T-cell (primary cell): ENCODE data around the gene PNRC1. TPM values are rescaled to one million over a fixed set of nuclear protein-coding genes. Genes with fewer than 3 reads are reported as not detected.

Source experiments
- ATAC-seq, 4 experiments: fragments of 200-7000 bp in 3 of 4; fragments of 150-1000 bp in 1 of 4; cut with Tn5 transposase; replicated peaks in 1 of 4; 1 replicate in 3 of 4; 2 replicates in 1 of 4; pipeline ENCODE4 v1.10.0; 2021; ENCODE audit warnings: moderate library complexity in 3 of 4, mild to moderate bottlenecking in 2 of 4, moderate number of reproducible peaks in 1 of 4
- CTCF ChIA-PET, 2 donors: fragments of 300-600 bp; sonication (Branson Sonifier 250); formaldehyde crosslinking; loops; one replicate each; lab custom pipeline; 2022; ENCODE audit warnings: antibody characterized with exemption in 2 of 2; lab: Charles Lee
- POLR2A ChIA-PET, 2 donors: fragments of 300-600 bp; sonication (Branson Sonifier 250); formaldehyde crosslinking; loops; one replicate each; lab custom pipeline; 2022; ENCODE audit warnings: antibody characterized with exemption in 2 of 2; lab: Charles Lee
- DNase-seq, 35 experiments: peaks; one replicate each; pipeline versions ENCODE4 v3.0.0 to v3.0.0-alpha.2; 2013 to 2023
- H3K27ac ChIP-seq: one replicate; pipeline ENCODE4 v1.5.1; 2013; ENCODE audit warnings: low read length
- H3K27me3 ChIP-seq, 2 experiments: replicated peaks in 1 of 2; 1 replicate in 1 of 2; 2 replicates in 1 of 2; pipeline versions ENCODE4 v1.6.1 to v1.7.0; 2013; ENCODE audit warnings: low read length in 1 of 2, mixed read lengths in 1 of 2; ENCODE audit not compliant: control insufficient read depth in 2 of 2, insufficient read depth in 2 of 2; ENCODE audit errors: extremely low read depth in 1 of 2
- H3K36me3 ChIP-seq, 2 donors: 1 replicate in 1 of 2; 2 replicates in 1 of 2; pipeline versions ENCODE4 v1.6.1 to v1.7.0; 2013; ENCODE audit warnings: low read length in 1 of 2; ENCODE audit not compliant: control insufficient read depth in 2 of 2, insufficient read depth in 1 of 2; ENCODE audit errors: extremely low read depth in 1 of 2
- H3K4me1 ChIP-seq, 2 experiments: 1 replicate in 1 of 2; 2 replicates in 1 of 2; pipeline versions ENCODE4 v1.6.1 to v1.7.0; 2013; ENCODE audit warnings: low read length in 2 of 2, mixed read lengths in 1 of 2; ENCODE audit not compliant: insufficient read depth in 2 of 2, control insufficient read depth in 1 of 2; ENCODE audit errors: extremely low read depth in 1 of 2
- H3K4me3 ChIP-seq, 2 donors: 1 replicate in 1 of 2; 2 replicates in 1 of 2; pipeline versions ENCODE4 v1.5.1 to v1.7.0; 2013; ENCODE audit warnings: mild to moderate bottlenecking in 2 of 2, low read length in 1 of 2, moderate library complexity in 1 of 2; ENCODE audit not compliant: control insufficient read depth in 1 of 2; ENCODE audit errors: extremely low read depth in 1 of 2
- H3K9me3 ChIP-seq: 2 replicates; pipeline ENCODE4 v1.7.0; 2013
- H3K27ac Mint-ChIP-seq, 2 donors: one replicate each; pipeline ENCODE4 v1.8.0; 2020 to 2021; ENCODE audit warnings: mild to moderate bottlenecking in 2 of 2, mixed read lengths in 2 of 2
- H3K27me3 Mint-ChIP-seq, 2 donors: one replicate each; pipeline ENCODE4 v1.8.0; 2021 to 2022; ENCODE audit warnings: mixed read lengths in 2 of 2
- H3K36me3 Mint-ChIP-seq: one replicate; pipeline ENCODE4 v1.8.0; 2021; ENCODE audit warnings: mixed read lengths
- H3K4me1 Mint-ChIP-seq, 3 donors: one replicate each; pipeline ENCODE4 v1.8.0; 2020 to 2022; ENCODE audit warnings: mixed read lengths in 3 of 3, mild to moderate bottlenecking in 1 of 3
- H3K4me3 Mint-ChIP-seq, 3 donors: one replicate each; pipeline ENCODE4 v1.8.0; 2020 to 2022; ENCODE audit warnings: mild to moderate bottlenecking in 3 of 3, mixed read lengths in 3 of 3, moderate library complexity in 3 of 3
- H3K9me3 Mint-ChIP-seq, 3 donors: one replicate each; pipeline ENCODE4 v1.8.0; 2020 to 2022; ENCODE audit warnings: mixed read lengths in 3 of 3
- WGBS: methylation state at CpG from one replicate; pipeline ENCODE4 v1.1.5; 2013; ENCODE audit warnings: missing lambda C conversion rate; ENCODE audit not compliant: insufficient coverage; 5-methylcytosine and 5-hydroxymethylcytosine counted together
- total RNA-seq, 35 experiments: library from RNA in 6 of 35; stranded (reverse) in 6 of 35; fragments of 120-200 nt in 1 of 35; gene quantifications; one replicate each; pipeline versions ENCODE4 v1.2.1 to v1.2.4 and lab custom pipeline; 2013 to 2026

The PNRC1 gene
- total RNA-seq, 5 donors from 2014 or later (not counting 1 experiment from before 2014, with no cell fraction given) = 421 to 792 (median 481) TPM

DNA sequence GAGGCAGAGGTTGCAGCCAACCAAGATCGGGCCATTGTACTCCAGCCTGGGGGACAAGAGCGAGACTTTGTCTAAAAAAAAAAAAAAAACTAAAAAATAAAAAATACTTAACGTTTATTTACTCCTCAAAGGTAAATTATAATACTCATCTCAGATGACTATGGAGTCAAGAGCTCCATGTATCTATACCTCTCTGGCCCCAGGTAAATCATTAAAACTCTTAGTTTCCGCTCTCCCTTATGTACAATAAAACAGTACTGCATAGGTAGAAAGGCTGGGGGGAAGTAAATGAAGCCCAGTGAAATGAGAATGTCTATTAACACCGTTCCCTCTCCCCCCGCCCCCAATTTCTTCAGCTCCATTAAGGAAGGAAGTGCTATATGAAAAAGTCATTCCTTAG is 36.2 kb downstream of the PNRC1 start:
- ChIA-PET POLR2A (interaction anchor here (0.6 to 1.2 kb wide), 4 partner anchors 33 to 241 kb away, joined by 3 to 8 read pairs (median 4); partner anchors contain the start of gene PNRC1 (in 1 of the 2)), CTCF (no interaction called here)
- ATAC-seq = no peak
- Mint-ChIP-seq H3K4me3 (peak overlapping the region; percentile 75 to 91 (median 81)), H3K9me3 (no peaks in the 10 kb centered on the region), H3K36me3 (no peaks in the 10 kb centered on the region), H3K4me1 (peaks cover 6 to 10% (median 8%) of the 10 kb centered on the region in 3 donors), H3K27ac (no peak overlapping the region), H3K27me3 (peaks cover 3 to 6% of the 10 kb centered on the region in 2 donors)
- Histone ChIP-seq H3K27ac (no peak overlapping the region), H3K9me3 (no peaks in the 10 kb centered on the region), H3K27me3 (peaks cover 0 to 18% of the 10 kb centered on the region in 2 experiments), H3K4me3 (peak overlapping the region in 1 of 2 donors; percentile 77), H3K36me3 (no peaks in the 10 kb centered on the region), H3K4me1 (peaks cover 5 to 10% of the 10 kb centered on the region in 2 experiments)
- no peak for DNase-seq
- WGBS = no CpG with 5 or more reads among the region's 6 CpGs

- peaks cover 0 to 18% of the 10 kb centered on the region in 2 experiments for H3K27me3 ChIP-seq
- POLR2A ChIA-PET = interaction anchor here (0.6 to 1.2 kb wide), 7 partner anchors 34 to 1455 kb away, joined by 3 to 8 read pairs (median 4); partner anchors contain the start of gene PNRC1 (in 1 of the 2)
- H3K36me3 Mint-ChIP-seq = no peaks in the 10 kb centered on the region
- WGBS = under 1% methylated on average over 95 of the region's 106 CpGs
- H3K27ac ChIP-seq = no peak within 1 kb of the TSS
- H3K9me3 ChIP-seq = no peaks in the 10 kb centered on the region
- no peak within 1 kb of the TSS for H3K27ac Mint-ChIP-seq
- H3K27me3 Mint-ChIP-seq = peaks cover 3 to 6% of the 10 kb centered on the region in 2 donors
- peak within 1 kb of the TSS; percentile 75 to 91 (median 81) for H3K4me3 Mint-ChIP-seq
- H3K4me3 ChIP-seq = peak within 1 kb of the TSS; percentile 44 to 77
- H3K4me1 ChIP-seq = peaks cover 5 to 10% of the 10 kb centered on the region in 2 experiments
- CTCF ChIA-PET = interaction anchor here (0.5 to 0.9 kb wide), 2 partner anchors 32 to 1187 kb away, joined by 3 to 4 read pairs; no protein-coding TSS in a partner anchor
- H3K9me3 Mint-ChIP-seq = no peaks in the 10 kb centered on the region
- ATAC-seq (peak; percentile 78 to 89 (median 82)), DNase-seq (peak in 31 of 35 experiments; percentile 2 to 55 (median 13))
- no peaks in the 10 kb centered on the region for H3K36me3 ChIP-seq
- peaks cover 6 to 10% (median 8%) of the 10 kb centered on the region in 3 donors for H3K4me1 Mint-ChIP-seq
Measured at GRCh38 chr6:89117211-89118108, 36.9 kb downstream of the PNRC1 start, which contains the start of gene SRSF12. Gene SRSF12 (minus strand): TSS chr6:89118071. CDS start chr6:89117887, 184 bp downstream.

DNA sequence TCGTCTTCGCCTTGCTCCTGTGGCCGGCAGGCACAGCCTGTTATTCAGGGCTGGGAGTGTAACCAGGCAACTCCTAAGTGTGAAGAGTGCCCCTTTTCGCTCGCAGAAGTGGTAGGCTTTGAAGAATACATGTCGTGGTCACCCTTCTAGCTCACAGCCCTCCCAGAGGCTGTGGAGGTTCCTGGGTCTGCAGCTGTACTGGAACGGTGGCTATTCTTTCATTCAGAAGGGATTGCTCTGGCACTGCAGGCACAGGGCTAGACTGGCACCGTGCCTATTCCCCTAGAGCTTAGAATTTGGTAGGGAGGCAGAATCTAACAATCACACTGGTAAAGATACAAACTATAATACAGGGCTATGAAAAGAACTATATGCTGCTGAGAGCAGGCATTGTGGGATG is 38.4 kb downstream of the PNRC1 start:
- H3K4me3 Mint-ChIP-seq = peak overlapping the region; percentile 41 to 61 (median 60)
- H3K9me3 Mint-ChIP-seq = no peaks in the 10 kb centered on the region
- DNase-seq (no peak), ATAC-seq (no peak)
- H3K27ac ChIP-seq = no peak overlapping the region
- peaks cover 0 to 18% of the 10 kb centered on the region in 2 experiments for H3K27me3 ChIP-seq
- H3K36me3 ChIP-seq = no peaks in the 10 kb centered on the region
- H3K27me3 Mint-ChIP-seq = peaks cover 3 to 6% of the 10 kb centered on the region in 2 donors
- 87% methylated on average over 3 of the region's 8 CpGs for WGBS
- H3K4me1 ChIP-seq = peaks cover 5 to 10% of the 10 kb centered on the region in 2 experiments
- H3K36me3 Mint-ChIP-seq = no peaks in the 10 kb centered on the region
- no peaks in the 10 kb centered on the region for H3K9me3 ChIP-seq
- H3K27ac Mint-ChIP-seq = no peak overlapping the region
- H3K4me3 ChIP-seq = no peak overlapping the region
- H3K4me1 Mint-ChIP-seq = peaks cover 6 to 10% (median 8%) of the 10 kb centered on the region in 3 donors
- CTCF ChIA-PET = interaction anchor here in 1 of 2 donors (0.6 kb wide), 1 partner anchor 29 kb away, joined by 3 read pairs; no protein-coding TSS in a partner anchor
- POLR2A ChIA-PET = interaction anchor here in 1 of 2 donors (0.6 kb wide), 1 partner anchor 38 kb away, joined by 5 read pairs; the partner anchor contains the start of gene PNRC1

- DNase-seq (no peak), ATAC-seq (no peak)
- Histone ChIP-seq H3K4me3 (no peak overlapping the region), H3K36me3 (no peaks in the 10 kb centered on the region), H3K9me3 (no peaks in the 10 kb centered on the region), H3K27ac (no peak overlapping the region), H3K4me1 (peaks cover 5 to 10% of the 10 kb centered on the region in 2 experiments), H3K27me3 (peaks cover 0 to 18% of the 10 kb centered on the region in 2 experiments)
- H3K27me3 Mint-ChIP-seq = peaks cover 3 to 6% of the 10 kb centered on the region in 2 donors
- POLR2A ChIA-PET = interaction anchor here in 1 of 2 donors (0.7 kb wide), 1 partner anchor 33 kb away, joined by 4 read pairs; no protein-coding TSS in a partner anchor
- H3K9me3 Mint-ChIP-seq = no peaks in the 10 kb centered on the region
- H3K4me1 Mint-ChIP-seq = peaks cover 6 to 10% (median 8%) of the 10 kb centered on the region in 3 donors
- peaks cover 3% of the 10 kb centered on the region for H3K36me3 Mint-ChIP-seq
- H3K27ac Mint-ChIP-seq = no peak overlapping the region
- H3K4me3 Mint-ChIP-seq = no peak overlapping the region
- WGBS = no CpG with 5 or more reads among the region's 4 CpGs
- CTCF ChIA-PET = interaction anchor here (0.5 to 0.6 kb wide), 2 partner anchors 75 to 119 kb away, joined by 3 to 5 read pairs; no protein-coding TSS in a partner anchor
Measured at GRCh38 chr6:89120371-89120770, 39.8 kb downstream of the PNRC1 start.

GRCh38 chr6:89121934-89122333 is 41.4 kb downstream of the PNRC1 start:
- Mint-ChIP-seq H3K27ac (no peak overlapping the region), H3K27me3 (peaks cover 0 to 3% of the 10 kb centered on the region in 2 donors), H3K36me3 (peaks cover 5% of the 10 kb centered on the region), H3K4me1 (peaks cover 4 to 6% (median 6%) of the 10 kb centered on the region in 3 donors), H3K9me3 (peaks cover 0 to under 1% (median 0%) of the 10 kb centered on the region in 3 donors), H3K4me3 (no peak overlapping the region)
- Histone ChIP-seq H3K9me3 (no peaks in the 10 kb centered on the region), H3K4me3 (no peak overlapping the region), H3K27me3 (peaks cover 0 to 8% of the 10 kb centered on the region in 2 experiments), H3K4me1 (peaks cover 3 to 8% of the 10 kb centered on the region in 2 experiments), H3K27ac (no peak overlapping the region), H3K36me3 (no peaks in the 10 kb centered on the region)
- ChIA-PET POLR2A (interaction anchor here in 1 of 2 donors (0.7 kb wide), 1 partner anchor 51 kb away, joined by 3 read pairs; no protein-coding TSS in a partner anchor), CTCF (interaction anchor here in 1 of 2 donors (1.3 to 1.4 kb wide), 2 partner anchors 23 to 43 kb away, joined by 3 to 6 read pairs; partner anchors contain the start of gene PM20D2)
- no CpG with 5 or more reads among the region's 1 CpG for WGBS
- no peak for ATAC-seq
- DNase-seq = no peak
